ENCODE data around the gene LRRC2. TPM values are rescaled to one million over a fixed set of nuclear protein-coding genes. Genes with fewer than 3 reads are reported as not detected.

Gene LRRC2
- total and polyA plus RNA-seq, 2 of the 13 experiments (the other 11 are each of a cell fraction or from before 2014, with no cell fraction given): 0.27 to 0.58 TPM

DNA sequence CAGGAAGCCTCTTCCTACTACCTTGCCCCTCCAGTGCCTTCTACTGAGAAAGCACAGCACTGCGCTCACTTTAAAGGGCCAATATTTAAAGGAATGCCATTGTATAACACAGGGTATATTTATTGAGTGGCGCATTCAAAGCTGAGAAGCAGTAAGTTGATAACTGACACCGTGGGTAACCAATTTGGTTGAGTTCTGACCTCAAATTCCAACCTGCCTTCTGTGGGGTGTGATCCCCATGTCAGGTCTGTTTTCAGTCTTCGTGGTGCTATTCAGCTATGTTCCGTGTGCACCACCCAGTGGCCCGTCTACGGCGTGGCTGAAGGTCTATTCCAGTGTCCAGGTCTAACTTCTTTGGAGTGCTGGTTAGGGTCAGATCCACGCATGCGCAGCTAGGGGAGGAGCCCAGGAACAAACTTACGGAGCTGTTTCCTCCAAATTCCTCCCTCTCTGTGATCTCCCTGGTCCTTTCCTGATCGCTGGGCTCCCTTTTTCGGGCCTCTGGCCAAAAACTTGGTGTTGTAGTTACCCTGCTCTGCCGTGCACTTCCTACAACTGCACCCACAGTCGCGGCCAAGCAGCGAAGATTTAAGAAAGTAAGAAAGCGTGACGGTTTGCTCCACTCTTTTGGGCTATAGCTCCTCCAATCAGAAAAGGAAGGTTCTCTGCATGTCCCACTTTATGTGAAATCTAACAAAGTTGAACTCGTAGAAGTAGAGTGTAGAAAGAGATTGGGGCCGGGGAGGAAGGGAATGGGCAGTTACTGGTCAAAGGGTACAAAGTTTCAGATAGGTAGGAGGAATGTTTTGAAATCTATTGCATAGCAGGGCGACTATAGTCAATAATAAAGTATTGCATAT lies 7.7 kb downstream of the LRRC2 start (continued):
- TF ChIP-seq, protein P1, sequence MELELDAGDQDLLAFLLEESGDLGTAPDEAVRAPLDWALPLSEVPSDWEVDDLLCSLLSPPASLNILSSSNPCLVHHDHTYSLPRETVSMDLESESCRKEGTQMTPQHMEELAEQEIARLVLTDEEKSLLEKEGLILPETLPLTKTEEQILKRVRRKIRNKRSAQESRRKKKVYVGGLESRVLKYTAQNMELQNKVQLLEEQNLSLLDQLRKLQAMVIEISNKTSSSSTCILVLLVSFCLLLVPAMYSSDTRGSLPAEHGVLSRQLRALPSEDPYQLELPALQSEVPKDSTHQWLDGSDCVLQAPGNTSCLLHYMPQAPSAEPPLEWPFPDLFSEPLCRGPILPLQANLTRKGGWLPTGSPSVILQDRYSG (CRISPR knock-in tag; IDR thresholded peaks at IDR 0.05): no peak
- TF ChIP-seq, protein P2, sequence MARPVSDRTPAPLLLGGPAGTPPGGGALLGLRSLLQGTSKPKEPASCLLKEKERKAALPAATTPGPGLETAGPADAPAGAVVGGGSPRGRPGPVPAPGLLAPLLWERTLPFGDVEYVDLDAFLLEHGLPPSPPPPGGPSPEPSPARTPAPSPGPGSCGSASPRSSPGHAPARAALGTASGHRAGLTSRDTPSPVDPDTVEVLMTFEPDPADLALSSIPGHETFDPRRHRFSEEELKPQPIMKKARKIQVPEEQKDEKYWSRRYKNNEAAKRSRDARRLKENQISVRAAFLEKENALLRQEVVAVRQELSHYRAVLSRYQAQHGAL (CRISPR knock-in tag; IDR thresholded peaks at IDR 0.05; ENCODE audit: not compliant biosample characterization): no peak
- TF ChIP-seq U2AF2 (IDR thresholded peaks at IDR 0.05; ENCODE audit: low read depth, low read length) (no peak), ZNF460 (CRISPR knock-in tag; IDR thresholded peaks at IDR 0.05; ENCODE audit: borderline replicate concordance) (no peak), SOX13 (IDR thresholded peaks at IDR 0.05) (no peak), SOX13 (CRISPR knock-in tag; conservative IDR thresholded peaks at IDR 0.05 in 1 of 2, IDR thresholded peaks at IDR 0.05 in 1 of 2) (no peak), ZFYVE20 (CRISPR knock-in tag; IDR thresholded peaks at IDR 0.05; ENCODE audit: borderline replicate concordance, low read depth) (no peak), HNF4A (CRISPR knock-in tag; IDR thresholded peaks at IDR 0.05) (peak; percentile 14; the same call in 1 of the 2 replicates), TSC22D2 (CRISPR knock-in tag; IDR thresholded peaks at IDR 0.05; ENCODE audit: borderline replicate concordance) (no peak), ZFX (CRISPR knock-in tag; IDR thresholded peaks at IDR 0.05; ENCODE audit: low read depth) (peak; percentile 56; the same call in 1 of the 2 replicates), KAT8 (CRISPR knock-in tag; IDR thresholded peaks at IDR 0.05) (peak; percentile 38; the same call in 1 of the 2 replicates), MEIS1 (CRISPR knock-in tag; IDR thresholded peaks at IDR 0.05; ENCODE audit: borderline replicate concordance) (no peak), CEBPB (IDR thresholded peaks at IDR 0.05; ENCODE audit: borderline replicate concordance, low read depth, low read length) (no peak), ZNF709 (CRISPR knock-in tag; IDR thresholded peaks at IDR 0.05) (no peak), ZNF841 (CRISPR knock-in tag; IDR thresholded peaks at IDR 0.05; ENCODE audit: borderline replicate concordance) (no peak), KMT2B (CRISPR knock-in tag; IDR thresholded peaks at IDR 0.05) (peak; percentile 67), ZNF33A (CRISPR knock-in tag; IDR thresholded peaks at IDR 0.05; ENCODE audit: borderline replicate concordance) (no peak), HCFC1 (IDR thresholded peaks at IDR 0.05; ENCODE audit: low read depth, low read length) (no peak), FOXM1 (CRISPR knock-in tag; IDR thresholded peaks at IDR 0.05) (no peak), NKX3-1 (CRISPR knock-in tag; IDR thresholded peaks at IDR 0.05) (no peak), AKAP8 (CRISPR knock-in tag; IDR thresholded peaks at IDR 0.05) (no peak), ZBTB38 (CRISPR knock-in tag; IDR thresholded peaks at IDR 0.05) (no peak)
- TF ChIP-seq, protein P3, sequence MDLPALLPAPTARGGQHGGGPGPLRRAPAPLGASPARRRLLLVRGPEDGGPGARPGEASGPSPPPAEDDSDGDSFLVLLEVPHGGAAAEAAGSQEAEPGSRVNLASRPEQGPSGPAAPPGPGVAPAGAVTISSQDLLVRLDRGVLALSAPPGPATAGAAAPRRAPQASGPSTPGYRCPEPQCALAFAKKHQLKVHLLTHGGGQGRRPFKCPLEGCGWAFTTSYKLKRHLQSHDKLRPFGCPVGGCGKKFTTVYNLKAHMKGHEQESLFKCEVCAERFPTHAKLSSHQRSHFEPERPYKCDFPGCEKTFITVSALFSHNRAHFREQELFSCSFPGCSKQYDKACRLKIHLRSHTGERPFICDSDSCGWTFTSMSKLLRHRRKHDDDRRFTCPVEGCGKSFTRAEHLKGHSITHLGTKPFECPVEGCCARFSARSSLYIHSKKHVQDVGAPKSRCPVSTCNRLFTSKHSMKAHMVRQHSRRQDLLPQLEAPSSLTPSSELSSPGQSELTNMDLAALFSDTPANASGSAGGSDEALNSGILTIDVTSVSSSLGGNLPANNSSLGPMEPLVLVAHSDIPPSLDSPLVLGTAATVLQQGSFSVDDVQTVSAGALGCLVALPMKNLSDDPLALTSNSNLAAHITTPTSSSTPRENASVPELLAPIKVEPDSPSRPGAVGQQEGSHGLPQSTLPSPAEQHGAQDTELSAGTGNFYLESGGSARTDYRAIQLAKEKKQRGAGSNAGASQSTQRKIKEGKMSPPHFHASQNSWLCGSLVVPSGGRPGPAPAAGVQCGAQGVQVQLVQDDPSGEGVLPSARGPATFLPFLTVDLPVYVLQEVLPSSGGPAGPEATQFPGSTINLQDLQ (CRISPR knock-in tag; IDR thresholded peaks at IDR 0.05): no peak
- TF ChIP-seq, protein P4, sequence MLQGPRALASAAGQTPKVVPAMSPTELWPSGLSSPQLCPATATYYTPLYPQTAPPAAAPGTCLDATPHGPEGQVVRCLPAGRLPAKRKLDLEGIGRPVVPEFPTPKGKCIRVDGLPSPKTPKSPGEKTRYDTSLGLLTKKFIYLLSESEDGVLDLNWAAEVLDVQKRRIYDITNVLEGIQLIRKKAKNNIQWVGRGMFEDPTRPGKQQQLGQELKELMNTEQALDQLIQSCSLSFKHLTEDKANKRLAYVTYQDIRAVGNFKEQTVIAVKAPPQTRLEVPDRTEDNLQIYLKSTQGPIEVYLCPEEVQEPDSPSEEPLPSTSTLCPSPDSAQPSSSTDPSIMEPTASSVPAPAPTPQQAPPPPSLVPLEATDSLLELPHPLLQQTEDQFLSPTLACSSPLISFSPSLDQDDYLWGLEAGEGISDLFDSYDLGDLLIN (CRISPR knock-in tag; IDR thresholded peaks at IDR 0.05; ENCODE audit: borderline replicate concordance): no peak

Data from HepG2 (cell line).